ENCODE measurements around the gene CBL.
"Not testable (repeated sequence)": the region's sequence is repeated elsewhere in the genome, so short reads cannot be mapped to it uniquely, and the experiment has no call there.

The CBL gene

GRCh38 chr11:119175493-119176077 lies 30.6 kb upstream of the CBL start:
- no peak for TF ChIP-seq CTCF (IDR thresholded peaks at IDR 0.05; ENCODE audit: low read depth, low read length, missing control alignments)
- no peak overlapping the region for H3K4me3 ChIP-seq (ENCODE audit: low read depth, low read length)
- no peak for DNase-seq (ENCODE audit: low read depth)

- DNase-seq (ENCODE audit: low read depth): no peak
- H3K4me3 ChIP-seq (ENCODE audit: low read depth, low read length): no peak overlapping the region
- no peak for TF ChIP-seq CTCF (IDR thresholded peaks at IDR 0.05; ENCODE audit: low read depth, low read length, missing control alignments)
Measured at GRCh38 chr11:119178166-119178680, 27.9 kb upstream of the CBL start.

- no peak for DNase-seq (ENCODE audit: low read depth)
- no peak for TF ChIP-seq CTCF (IDR thresholded peaks at IDR 0.05; ENCODE audit: low read depth, low read length, missing control alignments)
- H3K4me3 ChIP-seq (ENCODE audit: low read depth, low read length): no peak overlapping the region
Measured at GRCh38 chr11:119179342-119179741, 26.8 kb upstream of the CBL start.

GRCh38 chr11:119179983-119180382 lies 26.2 kb upstream of the CBL start:
- TF ChIP-seq CTCF (IDR thresholded peaks at IDR 0.05; ENCODE audit: low read depth, low read length, missing control alignments): no peak
- no peak overlapping the region for H3K4me3 ChIP-seq (ENCODE audit: low read depth, low read length)
- no peak for DNase-seq (ENCODE audit: low read depth)

- no peak for DNase-seq (ENCODE audit: low read depth)
- no peak for TF ChIP-seq CTCF (IDR thresholded peaks at IDR 0.05; ENCODE audit: low read depth, low read length, missing control alignments)
- no peak overlapping the region for H3K4me3 ChIP-seq (ENCODE audit: low read depth, low read length)
Measured at GRCh38 chr11:119180729-119181676, 25.1 kb upstream of the CBL start.

GRCh38 chr11:119181677-119182412 lies 24.3 kb upstream of the CBL start:
- H3K4me3 ChIP-seq (ENCODE audit: low read depth, low read length): no peak overlapping the region
- DNase-seq (ENCODE audit: low read depth): no peak
- TF ChIP-seq CTCF (IDR thresholded peaks at IDR 0.05; ENCODE audit: low read depth, low read length, missing control alignments): no peak

GRCh38 chr11:119184399-119184798 lies 21.7 kb upstream of the CBL start:
- not testable (repeated sequence) for DNase-seq (ENCODE audit: low read depth); H3K4me3 ChIP-seq (ENCODE audit: low read depth, low read length)
